Ovary (tissue), 9 donors: Measurements from ENCODE around the gene TNFRSF18. TPM values are rescaled to one million over a fixed set of nuclear protein-coding genes. Genes with fewer than 3 reads are reported as not detected.

ENCODE experiments used
- DNase-seq, 5 donors: peaks; one replicate each; pipeline ENCODE4 v3.0.0-alpha.2; 2019 to 2020
- H3K27ac ChIP-seq, 2 donors: fragments of 200-600 bp; one replicate each; pipeline versions ENCODE4 v1.5.1 to v1.8.0; 2019 to 2022
- H3K27me3 ChIP-seq: fragments of 200-600 bp; one replicate; pipeline ENCODE4 v1.8.0; 2022
- H3K36me3 ChIP-seq: fragments of 200-600 bp; sonication (generic); one replicate; pipeline ENCODE4 v1.5.1; 2019
- H3K4me1 ChIP-seq: one replicate; pipeline ENCODE4 v1.8.1; 2013; ENCODE audit warnings: mild to moderate bottlenecking, moderate library complexity; ENCODE audit not compliant: insufficient read depth
- H3K4me3 ChIP-seq: fragments of 200-600 bp; sonication (generic); one replicate; pipeline ENCODE4 v1.5.1; 2017
- H3K9me3 ChIP-seq, 2 donors: fragments of 200-600 bp in 1 of 2; sonication (generic) in 1 of 2; one replicate each; pipeline versions ENCODE4 v1.5.1 to v1.8.1; 2013 to 2019; ENCODE audit warnings: mild to moderate bottlenecking in 1 of 2, moderate library complexity in 1 of 2
- EP300 ChIP-seq: sonication (generic); formaldehyde crosslinking; IDR thresholded peaks from one replicate; pipeline ENCODE4 v1.6.1; 2017; ENCODE audit warnings: antibody characterized with exemption
- POLR2A ChIP-seq: fragments of 450-650 bp; IDR thresholded peaks from one replicate; pipeline ENCODE4 v1.6.1; 2017; ENCODE audit warnings: antibody characterized with exemption, mild to moderate bottlenecking, moderate library complexity
- WGBS, 3 donors: extraction: QIAGEN DNeasy Blood & Tissue Kit in 1 of 3; methylation state at CpG; one replicate each; pipeline versions ENCODE4 v1.1.5 to v1.1.7; 2013 to 2017; 5-methylcytosine and 5-hydroxymethylcytosine counted together
- intact Hi-C, 4 donors: fragments of 100-400 bp; cut with DNase I; formaldehyde crosslinking; loops; one replicate each; pipeline versions ENCODE4 v1.11.0 to v1.15.1; 2022 to 2023
- polyA plus RNA-seq, 2 donors: library from polyadenylated mRNA; stranded (reverse); fragments of 200-250 nt in 1 of 2; fragments of 350-450 nt in 1 of 2; fragmentation: Illumina TruSeq in 1 of 2; extraction: RNeasy Lipid Tissue Mini Kit (QIAGEN cat#74804) in 1 of 2; gene quantifications; one replicate each; pipeline ENCODE4 v1.2.3, GENCODE V29; 2013 to 2014
- total RNA-seq, 7 donors: library from RNA; depleted of rRNA in 2 of 7; stranded (reverse); fragments of >200 nt in 2 of 7; fragmentation: NEBNext Ultra II Directional in 3 of 7; extraction: Animal tissue kit (Norgen Biotek cat#: 25700) in 3 of 7; gene quantifications; one replicate each; pipeline versions ENCODE4 v1.1.0 to v1.2.4, GENCODE V29; 2016 to 2023
- TF ChIP-seq, protein P1 (sequence below), 3 donors: fragments of 450-650 bp in 2 of 3; fragments of 200-600 bp in 1 of 3; IDR thresholded peaks; one replicate each; pipeline versions ENCODE4 v1.5.1 to v1.8.0; 2016 to 2022; ENCODE audit warnings: antibody characterized with exemption in 3 of 3, mild to moderate bottlenecking in 1 of 3
- donor health status: DM: no; HTN: no; CAD: no; lungs with moderate emphysema.
- donor health status: DM: no; HTN: no; CAD: no.
- donor health status: Bipolar disorder and iron deficiency.
- donor health status: DM: yes; HTN: yes; CAD: no.
- donor health status: DM: no; HTN: no; CAD: no.
- donor health status: DM: yes; HTN: yes; CAD: no.

TNFRSF18 gene
- total and polyA plus RNA-seq, 9 donors = 0.10 to 1.4 (median 0.32) TPM; not detected in 5

DNA sequence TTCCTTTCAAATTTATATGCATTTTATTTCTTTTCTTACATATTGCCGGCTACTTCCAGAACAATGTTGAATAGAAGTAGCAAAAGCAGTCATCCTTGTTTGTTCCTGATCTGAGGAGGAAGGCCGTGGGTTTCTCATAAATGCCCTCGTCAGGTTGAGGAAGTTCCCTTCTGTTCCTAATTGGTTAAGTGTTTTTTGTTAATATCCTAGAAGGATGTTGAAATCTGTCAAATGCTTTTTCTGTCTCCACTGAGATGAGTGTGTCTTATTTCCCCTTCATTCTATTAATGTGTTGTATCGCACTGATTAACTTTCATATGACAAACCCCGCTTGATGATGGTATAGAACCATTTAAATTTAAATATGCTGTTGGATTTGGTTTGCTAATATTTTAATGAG, 17.3 kb downstream of the TNFRSF18 start:
- peaks cover 0 to 7% of the 10 kb centered on the region in 2 donors for H3K9me3 ChIP-seq
- intact Hi-C loops = no loop called here
- H3K4me3 ChIP-seq = no peak overlapping the region
- H3K36me3 ChIP-seq = no peaks in the 10 kb centered on the region
- DNase-seq = no peak
- H3K27me3 ChIP-seq = no peaks in the 10 kb centered on the region
- WGBS, 3 donors = 70 to 84% (median 70%) methylated on average over 5 of the region's 5 CpGs
- H3K4me1 ChIP-seq = no peaks in the 10 kb centered on the region
- TF ChIP-seq, protein P1, sequence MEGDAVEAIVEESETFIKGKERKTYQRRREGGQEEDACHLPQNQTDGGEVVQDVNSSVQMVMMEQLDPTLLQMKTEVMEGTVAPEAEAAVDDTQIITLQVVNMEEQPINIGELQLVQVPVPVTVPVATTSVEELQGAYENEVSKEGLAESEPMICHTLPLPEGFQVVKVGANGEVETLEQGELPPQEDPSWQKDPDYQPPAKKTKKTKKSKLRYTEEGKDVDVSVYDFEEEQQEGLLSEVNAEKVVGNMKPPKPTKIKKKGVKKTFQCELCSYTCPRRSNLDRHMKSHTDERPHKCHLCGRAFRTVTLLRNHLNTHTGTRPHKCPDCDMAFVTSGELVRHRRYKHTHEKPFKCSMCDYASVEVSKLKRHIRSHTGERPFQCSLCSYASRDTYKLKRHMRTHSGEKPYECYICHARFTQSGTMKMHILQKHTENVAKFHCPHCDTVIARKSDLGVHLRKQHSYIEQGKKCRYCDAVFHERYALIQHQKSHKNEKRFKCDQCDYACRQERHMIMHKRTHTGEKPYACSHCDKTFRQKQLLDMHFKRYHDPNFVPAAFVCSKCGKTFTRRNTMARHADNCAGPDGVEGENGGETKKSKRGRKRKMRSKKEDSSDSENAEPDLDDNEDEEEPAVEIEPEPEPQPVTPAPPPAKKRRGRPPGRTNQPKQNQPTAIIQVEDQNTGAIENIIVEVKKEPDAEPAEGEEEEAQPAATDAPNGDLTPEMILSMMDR (IDR thresholded peaks at IDR 0.05) = no peak
- TF ChIP-seq EP300 (no peak), POLR2A (no peak)
- H3K27ac ChIP-seq = no peak overlapping the region

DNA sequence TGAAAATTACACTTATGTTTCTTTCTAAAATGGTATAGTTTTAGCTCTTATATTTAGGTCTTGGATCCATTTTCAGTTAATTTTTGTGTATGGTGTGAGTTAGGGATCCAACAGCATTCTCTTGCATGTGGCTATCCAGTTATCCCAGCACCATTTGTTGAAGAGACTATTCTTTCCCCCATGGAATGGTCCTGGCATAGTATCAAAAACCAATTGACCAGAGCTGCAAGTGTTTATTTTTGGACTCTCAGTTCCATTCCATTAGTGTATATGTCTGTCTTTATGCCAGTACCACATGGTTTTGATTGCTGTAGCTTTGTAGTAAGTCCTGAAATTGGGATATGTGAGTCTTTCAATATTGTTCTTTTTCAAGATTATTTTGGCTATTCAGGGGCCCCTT, 18.5 kb downstream of the TNFRSF18 start:
- DNase-seq = no peak
- no peaks in the 10 kb centered on the region for H3K4me1 ChIP-seq
- intact Hi-C loops = no loop called here

DNA sequence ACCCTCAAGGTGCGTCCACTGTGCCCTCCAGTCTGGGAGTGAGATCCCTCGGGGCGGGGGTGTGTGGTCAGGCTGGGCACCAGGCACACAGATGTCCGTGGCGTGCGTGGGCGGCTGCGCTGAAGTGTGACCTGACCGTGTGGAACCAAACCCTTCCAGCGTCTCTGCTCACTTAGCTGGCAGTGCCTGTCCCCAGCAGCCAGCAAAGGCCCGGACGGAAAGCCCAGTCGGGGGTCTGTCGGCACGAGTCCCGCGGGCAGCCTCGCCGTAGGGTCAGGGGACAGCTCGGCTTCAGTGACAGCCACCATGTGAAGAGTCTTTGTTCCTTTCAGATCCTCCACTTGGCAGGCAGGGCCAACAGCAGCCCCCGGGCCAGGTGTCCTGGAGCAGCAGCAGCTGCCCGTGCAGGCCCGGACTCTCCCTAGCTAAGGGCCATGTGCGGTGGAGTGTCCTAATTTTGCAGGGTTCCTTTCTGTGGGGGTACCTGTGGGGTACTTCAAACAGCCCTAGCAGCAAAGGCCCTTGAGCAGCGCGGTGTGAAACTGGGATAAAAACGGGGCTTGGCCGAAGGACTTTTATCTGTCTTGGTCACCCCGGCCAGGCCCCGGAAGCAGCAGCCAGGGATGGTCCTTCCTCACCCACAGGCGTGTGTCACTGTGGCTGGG, 21.2 kb downstream of the TNFRSF18 start:
- Histone ChIP-seq H3K4me3 (no peak overlapping the region), H3K27me3 (no peaks in the 10 kb centered on the region), H3K27ac (no peak overlapping the region), H3K4me1 (no peaks in the 10 kb centered on the region), H3K9me3 (no peaks in the 10 kb centered on the region), H3K36me3 (no peaks in the 10 kb centered on the region)
- no peak for TF ChIP-seq EP300
- TF ChIP-seq, protein P1 (IDR thresholded peaks at IDR 0.05) = no peak
- TF ChIP-seq POLR2A = no peak
- peak in 2 of 5 donors; percentile 9 to 29 for DNase-seq
- 75 to 79% (median 79%) methylated on average over 31 of the region's 31 CpGs for WGBS, 3 donors
- intact Hi-C loops = no loop called here

More for the DNA sequence above, 18.5 kb downstream of the TNFRSF18 start:
- no peaks in the 10 kb centered on the region for H3K36me3 ChIP-seq
- H3K4me3 ChIP-seq = no peak overlapping the region
- peaks cover 0 to 7% of the 10 kb centered on the region in 2 donors for H3K9me3 ChIP-seq
- no peak overlapping the region for H3K27ac ChIP-seq
- TF ChIP-seq, protein P1 (IDR thresholded peaks at IDR 0.05) = no peak
- no peak for TF ChIP-seq EP300
- H3K27me3 ChIP-seq = no peaks in the 10 kb centered on the region

DNA sequence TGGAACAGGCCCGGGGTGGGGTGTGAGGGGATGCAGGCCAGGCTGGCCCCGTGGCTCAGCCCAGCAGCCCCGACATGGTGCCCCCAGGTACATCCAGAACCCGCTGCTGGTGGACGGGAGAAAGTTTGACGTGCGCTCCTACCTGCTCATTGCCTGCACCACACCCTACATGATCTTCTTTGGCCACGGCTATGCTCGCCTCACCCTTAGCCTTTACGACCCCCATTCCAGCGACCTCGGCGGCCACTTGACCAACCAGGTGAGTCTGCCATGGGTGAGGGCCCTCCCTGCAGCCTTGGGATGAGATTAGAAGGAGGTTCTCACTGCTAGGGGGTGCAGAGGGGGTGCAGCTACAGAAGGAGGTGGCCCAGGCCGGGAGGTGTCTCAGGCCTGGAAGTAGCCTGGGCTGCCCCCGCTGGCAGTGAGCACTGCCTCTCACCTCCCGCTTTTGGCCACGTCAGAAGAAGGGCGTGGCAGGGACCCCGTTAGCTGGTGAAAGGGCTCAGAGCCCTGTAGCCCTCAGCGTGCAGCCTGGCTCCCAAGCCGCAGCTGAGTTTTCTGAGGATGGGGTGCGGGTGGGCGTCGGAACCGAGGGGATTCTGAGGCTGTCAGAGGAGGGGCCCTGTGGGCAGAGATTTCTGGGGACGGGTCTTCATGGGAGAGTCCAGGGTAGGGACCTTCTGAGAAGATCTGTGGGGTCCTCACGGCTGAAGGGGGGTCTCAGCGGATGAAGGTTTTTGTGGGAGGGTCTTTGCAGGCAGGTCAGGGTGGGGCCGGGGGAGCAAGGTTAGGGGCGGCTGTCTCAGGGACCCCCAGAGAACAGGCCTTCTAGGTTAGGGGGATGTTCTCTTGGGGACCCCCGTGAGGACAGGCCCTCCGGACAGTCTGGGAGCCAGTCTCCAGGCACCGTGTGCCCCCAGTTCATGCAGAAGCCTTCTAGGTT, 22.3 kb downstream of the TNFRSF18 start:
- H3K9me3 ChIP-seq = no peaks in the 10 kb centered on the region
- no peaks in the 10 kb centered on the region for H3K36me3 ChIP-seq
- TF ChIP-seq, protein P1 (IDR thresholded peaks at IDR 0.05) = no peak
- no peak for TF ChIP-seq POLR2A
- no peak for TF ChIP-seq EP300
- H3K4me1 ChIP-seq = no peaks in the 10 kb centered on the region
- intact Hi-C loops = no loop called here
- H3K27me3 ChIP-seq = no peaks in the 10 kb centered on the region
- DNase-seq = peak in 1 of 5 donors; percentile 10
- 69 to 81% (median 75%) methylated on average over 31 to 32 of the region's 33 CpGs for WGBS, 3 donors
- no peak overlapping the region for H3K27ac ChIP-seq
- no peak overlapping the region for H3K4me3 ChIP-seq
